HG03159 (cell line): ENCODE data around the gene DISC1.

Experiments used
- ATAC-seq: cut with Tn5 transposase; IDR thresholded peaks from one replicate; pipeline ENCODE4 v1.9.1; 2021; ENCODE audit warnings: mild to moderate bottlenecking, moderate library complexity; ENCODE audit not compliant: unreplicated experiment

The DISC1 gene

DNA sequence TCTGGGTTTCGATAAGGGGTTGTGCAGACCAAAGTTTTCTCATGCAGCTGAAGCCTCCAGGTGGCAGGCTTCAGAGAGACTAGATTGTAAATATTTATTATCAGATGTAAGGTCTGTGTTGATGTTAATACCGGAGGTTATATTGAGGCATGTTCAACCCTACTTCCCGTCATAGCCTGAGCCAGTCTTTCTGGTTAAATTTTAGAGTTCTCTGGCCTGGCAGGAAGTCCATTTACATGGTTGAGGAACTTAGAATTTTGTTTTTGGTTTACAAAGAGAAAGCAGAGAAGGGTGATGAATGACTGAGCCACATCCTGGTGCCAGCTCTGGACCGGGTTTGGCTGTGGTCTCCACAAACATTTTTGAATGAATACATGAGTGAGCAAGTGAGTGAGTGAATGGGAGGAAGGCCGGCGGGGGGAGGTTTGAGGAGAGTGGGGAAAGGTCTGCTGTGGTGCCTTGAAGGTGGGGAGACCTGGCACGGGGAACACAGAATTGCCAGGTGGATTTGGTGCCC, 218.5 kb downstream of the DISC1 start:
- ATAC-seq, result no peak

DNA sequence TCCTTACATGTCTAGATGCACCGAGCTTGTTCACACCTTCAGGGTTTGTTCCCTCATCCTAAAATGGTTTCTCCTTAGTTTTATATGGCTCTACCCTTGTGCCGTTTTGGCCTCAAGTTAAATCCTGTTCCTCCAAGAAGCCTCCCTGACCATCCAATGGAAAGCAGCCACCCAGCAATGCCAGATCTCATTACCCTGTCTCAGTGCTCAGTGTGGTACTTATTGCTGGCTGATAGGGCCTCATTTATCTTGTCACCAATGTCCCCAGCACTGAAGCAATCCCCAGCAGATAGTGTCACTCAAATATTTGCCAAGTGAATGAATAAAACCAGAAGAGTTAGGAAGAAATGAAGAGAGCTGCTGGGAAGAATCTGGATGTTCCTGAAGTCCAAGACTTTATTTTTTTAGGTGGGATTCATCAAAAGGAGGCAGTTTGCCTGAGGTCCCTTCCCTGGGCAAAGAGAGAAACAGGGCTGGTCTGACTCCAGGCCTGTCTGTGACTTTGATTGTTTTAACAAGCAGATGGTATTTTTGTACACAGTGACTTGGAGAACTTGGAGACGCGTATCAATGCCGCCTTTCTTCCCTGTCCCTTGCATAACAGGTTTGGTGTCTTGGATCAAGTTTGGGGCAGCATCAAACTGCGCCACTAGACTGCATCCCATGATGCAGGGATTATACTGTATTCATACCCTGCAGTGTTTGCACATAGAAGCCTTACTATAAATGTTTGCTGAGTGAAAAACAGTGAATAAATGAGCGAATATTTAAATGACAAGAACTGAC, 221.2 kb downstream of the DISC1 start:
- no peak for ATAC-seq

DNA sequence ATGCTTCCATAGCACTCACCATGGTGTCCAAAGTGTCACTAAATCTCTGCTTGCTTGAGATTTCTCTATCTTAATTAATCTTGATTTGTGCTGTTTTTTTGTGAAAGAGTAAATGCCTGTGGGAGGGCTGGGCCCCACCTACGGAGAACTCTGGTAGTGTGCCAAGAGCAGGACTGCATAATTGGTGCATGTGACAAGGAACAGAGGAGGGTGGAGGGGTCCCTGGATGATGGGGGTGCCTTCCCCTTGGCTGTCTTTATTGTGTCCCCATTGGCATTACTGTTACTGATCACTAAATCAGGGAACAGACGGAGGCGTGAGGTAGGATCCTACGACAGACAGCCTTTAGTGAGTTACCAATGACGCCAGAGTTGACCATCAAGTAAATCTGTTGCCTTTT, 223.4 kb downstream of the DISC1 start:
- no peak for ATAC-seq

DNA sequence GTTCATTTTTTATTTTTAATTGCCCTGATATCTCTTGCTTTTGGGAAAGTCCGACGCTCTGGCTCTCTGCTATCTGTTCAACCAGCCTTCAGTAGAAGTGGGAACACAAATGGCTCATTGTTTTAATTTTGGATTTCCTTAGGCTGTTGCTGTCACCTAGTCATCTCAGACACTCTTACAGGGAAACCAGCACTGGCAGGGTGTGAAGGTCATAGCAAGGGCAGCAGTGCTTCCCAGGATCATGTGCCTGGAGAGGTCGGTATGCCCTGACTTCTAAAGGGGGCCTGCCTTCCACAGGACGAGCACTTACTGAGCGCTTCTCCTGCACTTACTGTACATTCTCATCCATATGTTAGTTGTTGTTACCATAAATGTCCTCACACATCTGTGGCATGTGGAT, 224.2 kb downstream of the DISC1 start:
- ATAC-seq, result no peak

DNA sequence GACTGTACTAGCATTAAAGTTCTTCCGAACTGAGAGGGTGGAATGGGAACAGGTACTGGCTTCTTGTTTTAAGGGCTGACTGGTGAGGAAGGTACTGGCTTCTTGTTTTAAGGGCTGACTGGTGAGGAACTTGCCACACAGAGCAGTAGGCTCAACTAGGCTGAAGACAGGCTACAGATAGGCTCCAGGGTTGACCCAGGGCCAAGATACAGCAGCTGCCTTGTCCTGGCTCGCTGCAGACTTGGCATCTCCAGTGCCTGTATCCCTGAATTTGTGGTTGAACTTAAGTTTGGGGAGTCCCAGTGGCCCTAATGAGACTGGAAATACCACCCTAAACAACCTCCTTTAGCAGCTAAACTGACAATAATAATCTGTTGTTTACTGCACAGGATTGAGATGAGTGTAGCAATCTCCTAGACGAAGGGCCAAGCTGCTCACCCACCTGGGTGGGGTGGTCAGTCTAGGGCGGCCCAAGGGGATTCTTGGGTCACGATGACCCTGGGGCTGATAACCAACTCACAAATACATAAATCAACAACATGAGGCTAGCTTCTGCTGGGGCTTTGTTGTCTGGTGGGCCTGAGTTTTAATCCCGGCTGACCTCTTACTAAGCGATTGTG, 227.1 kb downstream of the DISC1 start:
- ATAC-seq, result no peak

DNA sequence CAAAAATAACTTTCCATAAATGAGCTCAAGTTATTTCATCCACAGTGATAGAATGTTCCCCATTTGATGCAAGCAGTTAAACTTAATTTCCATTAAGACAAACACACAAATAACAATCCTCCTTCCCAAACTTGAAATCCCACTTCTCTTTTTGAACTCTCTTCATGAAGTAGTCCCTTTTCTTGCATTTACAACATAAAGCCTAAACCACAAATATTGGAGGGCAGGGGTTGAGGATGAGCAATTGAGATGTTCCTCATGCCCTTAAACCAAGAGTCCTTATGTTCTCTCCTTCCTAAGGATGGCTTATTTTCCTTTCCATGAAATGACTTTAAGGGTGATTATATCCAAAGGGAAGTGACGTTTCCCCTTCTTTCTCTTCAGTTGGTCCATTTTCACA, 228.8 kb downstream of the DISC1 start:
- ATAC-seq, result no peak

DNA sequence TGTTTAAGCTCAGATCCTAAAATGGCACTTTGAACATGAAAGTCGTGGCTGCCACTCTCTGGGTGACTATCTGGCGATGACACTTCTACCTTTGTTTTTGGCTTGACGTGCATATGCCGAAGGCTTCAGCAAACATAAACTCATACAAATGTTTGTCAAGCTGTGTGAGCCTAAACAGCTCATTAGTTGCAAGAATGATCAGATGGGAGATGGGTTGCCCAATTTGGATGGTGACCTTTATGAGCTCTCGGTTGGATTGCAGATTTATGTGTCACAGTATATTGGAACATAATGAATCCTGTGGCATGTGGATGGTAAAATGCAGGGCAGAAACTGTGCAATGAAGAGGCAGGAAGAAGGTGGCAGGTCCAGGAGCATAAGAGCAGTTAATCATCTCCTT, 229.3 kb downstream of the DISC1 start:
- ATAC-seq, result no peak

DNA sequence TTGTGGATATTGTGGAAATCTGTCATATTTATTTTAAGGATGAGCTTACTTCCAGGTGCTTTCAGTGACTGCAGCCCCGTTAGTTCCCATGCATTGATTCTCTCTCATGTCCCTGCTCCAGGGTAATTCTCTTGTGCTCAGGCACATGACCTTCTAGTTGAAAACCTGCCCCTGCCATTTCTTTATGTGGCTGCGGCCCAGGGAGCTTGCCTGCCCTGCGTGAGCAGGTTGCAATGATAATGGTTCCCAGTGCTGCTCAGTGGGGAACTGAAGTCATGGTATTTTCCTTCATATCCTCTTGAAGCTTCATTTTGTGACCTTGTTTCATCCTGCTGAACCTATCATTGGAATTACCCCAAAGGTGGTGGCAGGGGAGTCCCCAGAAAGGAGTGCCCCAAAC, 229.8 kb downstream of the DISC1 start:
- no peak for ATAC-seq

DNA sequence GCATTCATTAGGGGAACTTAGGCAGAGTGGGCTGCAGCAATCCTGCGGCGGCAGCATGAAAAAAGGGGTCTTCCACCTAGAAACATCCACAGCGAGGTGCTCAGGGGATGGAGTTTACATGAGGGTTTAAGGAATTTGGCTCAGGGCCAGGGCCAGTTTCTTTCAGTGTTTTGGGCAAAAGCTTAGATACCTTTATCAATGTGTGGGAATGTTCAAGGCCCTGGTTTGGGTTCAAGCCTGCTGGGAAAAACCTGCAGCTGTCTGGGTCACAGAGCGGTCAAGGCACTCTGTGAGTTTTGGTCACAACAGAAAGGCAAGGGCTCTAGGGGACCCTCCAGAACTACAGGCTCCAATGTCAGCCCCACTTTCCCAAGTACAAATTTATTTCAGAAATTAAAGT, 230.3 kb downstream of the DISC1 start:
- no peak for ATAC-seq

DNA sequence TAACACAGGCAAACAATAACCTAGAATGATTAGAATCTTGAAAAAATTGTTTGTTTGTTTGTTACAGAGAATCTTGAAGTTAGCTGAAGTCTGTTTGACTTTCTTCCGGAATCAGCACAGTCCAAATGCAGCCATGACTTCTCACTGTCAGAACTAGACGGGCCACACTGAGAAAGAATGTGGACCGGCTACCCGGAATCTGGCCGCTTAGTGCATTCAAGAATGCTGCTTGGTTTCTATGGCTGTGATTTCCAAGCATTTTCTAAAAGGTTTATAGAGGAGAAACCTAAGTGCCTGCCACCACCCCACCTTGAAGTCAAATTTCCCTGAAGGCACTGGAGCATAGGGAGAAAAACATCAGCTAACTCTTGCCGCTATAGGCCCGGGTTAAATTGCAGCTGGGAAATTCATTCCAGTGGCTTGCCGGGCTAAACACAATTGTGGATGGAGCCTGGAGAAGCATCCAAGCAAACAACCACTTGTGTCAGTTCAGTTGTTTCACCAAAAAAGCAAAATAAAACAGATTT, 231.1 kb downstream of the DISC1 start:
- no peak for ATAC-seq

DNA sequence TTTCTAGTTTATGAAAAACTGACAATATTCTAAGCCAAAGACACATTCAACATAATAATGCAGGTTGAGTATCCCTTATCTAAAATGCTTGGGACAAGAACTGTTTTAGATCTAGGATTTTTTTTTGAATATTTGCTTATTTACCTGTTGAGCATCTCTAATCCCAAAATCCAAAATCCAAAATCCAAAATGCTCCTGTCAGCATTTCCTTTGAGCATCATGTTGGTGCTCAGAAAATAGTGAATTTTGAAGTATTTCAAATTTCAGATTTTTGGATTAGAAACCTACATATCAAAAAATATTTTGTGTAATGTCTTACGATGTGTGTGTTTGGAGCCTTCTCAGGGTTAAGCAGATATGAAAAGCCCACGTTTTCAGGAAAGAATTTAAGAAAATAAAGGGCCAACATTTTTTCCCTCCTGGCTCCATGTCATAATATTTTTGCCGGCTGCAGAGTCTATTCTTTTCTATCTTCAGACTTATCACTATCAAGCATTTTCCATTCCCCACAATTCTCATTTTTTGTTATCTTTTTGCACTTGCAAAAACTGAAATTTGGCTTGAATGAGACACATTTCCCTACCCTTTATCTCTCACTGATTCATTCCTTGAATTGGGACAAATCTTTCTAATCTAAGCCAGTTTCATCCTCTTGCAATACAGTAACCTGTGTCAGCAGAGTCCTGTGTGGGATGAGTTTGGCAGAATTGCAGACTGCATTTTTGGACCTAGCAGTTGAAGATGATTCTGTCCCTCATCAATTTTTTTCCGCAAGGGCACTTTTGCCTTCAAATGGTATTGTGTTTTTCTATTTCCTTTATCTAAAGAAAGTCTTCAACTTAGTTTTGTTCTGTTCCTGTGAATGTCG, 233.9 kb downstream of the DISC1 start:
- ATAC-seq, result no peak

DNA sequence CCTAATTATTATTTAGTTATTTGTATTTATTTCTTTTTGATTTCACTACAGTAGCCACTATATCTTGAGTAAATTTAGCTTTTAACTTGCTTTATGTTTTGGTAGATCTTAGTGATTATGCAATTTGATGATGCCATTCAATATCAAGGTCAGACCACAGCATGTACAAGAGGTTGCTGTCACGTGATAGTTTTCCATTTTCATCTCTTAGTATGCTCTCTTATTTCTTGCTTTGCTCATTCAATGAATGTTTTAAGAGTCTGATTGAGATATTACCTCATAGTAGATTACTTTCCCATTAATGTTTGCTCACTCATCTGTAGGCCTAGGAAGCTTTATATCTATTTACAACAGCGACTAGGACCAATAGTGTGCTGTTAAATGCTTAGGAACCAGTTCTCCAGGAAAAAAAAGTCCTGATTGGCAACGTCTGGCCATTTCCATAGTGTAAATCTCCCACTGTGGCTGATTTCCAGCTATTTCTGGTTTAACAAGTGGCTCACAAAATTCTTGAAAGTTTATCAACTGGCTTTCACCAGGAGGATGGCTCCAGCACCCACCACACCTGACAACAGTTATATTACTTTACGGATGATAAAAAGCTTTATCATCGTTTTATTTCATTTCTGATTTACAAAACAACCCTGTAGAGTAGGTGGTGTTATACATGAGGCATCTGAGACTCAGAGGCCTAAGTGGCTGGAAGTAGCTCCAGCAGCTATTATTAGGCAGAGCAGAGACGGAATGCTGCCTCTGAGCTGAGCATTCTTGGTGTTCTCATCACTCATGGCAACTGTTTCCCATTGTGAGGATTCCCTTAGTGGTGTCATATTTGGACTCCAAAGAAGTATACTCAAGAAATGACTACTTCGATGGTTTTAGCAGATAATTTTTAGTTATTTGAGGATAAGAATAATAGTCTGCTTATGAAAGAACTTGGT, 235.2 kb downstream of the DISC1 start:
- no peak for ATAC-seq

DNA sequence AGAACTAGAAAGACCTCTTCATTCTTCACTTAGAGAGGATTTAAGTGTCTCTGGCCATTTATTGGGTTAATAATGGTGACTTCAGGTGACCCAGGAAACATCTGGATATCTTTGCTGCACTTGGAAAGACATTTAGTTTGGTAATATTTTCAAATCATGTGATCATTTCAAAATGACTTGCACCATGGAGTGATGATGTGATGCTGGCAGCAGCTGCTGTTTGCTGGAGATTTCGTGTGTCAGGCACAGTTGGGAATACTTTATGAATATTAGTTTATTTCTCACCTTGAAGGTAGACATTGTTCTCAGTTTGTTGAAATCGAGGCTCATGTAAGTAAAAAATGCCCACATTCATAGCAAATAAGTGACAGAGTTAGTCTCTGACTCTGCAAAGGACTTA, 236.0 kb downstream of the DISC1 start:
- no peak for ATAC-seq

DNA sequence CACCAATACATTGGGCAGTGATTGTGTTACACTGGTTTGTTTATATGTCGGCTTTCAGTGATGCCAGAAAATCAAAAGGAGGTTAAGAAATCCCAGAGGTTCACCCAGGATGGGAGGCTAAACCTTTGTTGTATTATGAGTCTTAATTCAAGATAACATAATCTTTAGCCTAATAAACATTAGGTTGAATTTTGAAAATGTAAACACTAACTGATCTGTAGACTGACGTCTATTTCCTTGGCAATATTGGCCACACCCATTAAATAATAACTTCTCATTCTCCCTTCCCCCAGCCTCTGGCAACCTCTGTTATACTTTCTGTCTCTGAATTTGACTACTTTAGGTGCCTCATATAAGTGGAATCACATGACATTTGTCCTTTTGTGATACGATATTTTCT, 238.7 kb downstream of the DISC1 start:
- ATAC-seq, result no peak

DNA sequence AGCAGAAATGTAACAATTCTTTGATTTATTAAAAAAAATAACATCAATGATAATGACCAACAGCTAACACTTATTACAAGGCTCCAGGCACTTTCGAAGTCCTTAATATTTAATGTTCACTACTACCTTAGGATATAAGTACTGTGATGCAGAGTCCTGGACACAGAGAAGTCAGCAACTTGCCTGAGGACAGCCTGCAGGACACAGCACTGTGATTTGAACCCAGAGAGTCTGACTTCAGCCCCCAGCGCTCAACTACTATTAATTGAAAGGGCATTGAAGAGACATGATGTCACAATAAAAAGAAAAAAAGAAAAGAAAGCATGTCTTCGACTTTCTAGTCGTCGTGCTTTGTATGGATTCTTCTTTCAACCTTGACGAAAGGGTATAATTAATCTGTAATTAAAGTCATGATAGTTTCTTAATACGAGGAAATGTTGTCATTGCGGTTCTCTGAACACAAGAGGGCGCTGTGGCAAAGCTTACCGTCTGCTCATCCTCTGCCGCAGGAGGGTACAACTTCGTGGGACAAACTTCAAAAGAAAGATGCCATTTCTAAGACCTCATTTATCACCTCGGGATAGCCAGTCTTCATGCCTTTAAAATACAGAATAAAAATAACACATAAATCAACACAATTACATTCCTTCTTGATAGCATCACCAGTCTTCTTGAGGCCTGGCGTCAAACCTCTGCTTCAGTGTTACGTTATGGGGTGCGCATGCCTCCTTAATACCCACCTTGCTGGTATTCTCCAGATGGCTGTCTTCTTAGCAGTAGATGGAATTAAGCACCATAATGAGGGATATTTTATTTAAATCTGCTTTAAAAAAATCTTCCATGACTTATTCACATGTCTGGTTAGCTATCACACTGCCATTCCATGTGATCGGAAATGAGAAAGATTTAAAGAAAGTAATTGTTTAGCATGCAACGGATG, 240.1 kb downstream of the DISC1 start:
- ATAC-seq, result peak; percentile 61

DNA sequence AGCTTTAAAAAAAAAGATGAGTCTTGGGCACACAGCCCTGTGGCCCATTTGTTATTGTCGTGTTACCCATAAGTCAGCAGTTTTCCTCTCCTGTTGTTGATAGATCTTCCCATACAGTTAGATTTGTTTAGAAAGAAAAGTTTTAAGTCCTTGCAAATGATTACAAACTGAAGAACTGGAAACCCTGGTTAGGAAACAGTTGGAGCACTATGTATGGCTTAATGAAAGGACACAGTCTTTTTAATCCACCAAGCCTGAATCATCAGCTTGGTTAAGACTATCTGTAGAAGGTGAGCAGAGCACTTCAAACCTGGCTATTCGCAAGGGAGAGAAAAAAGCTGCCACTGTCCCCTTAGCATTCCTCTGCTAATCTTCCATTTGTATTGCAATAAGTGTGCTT, 241.0 kb downstream of the DISC1 start:
- ATAC-seq, result no peak

DNA sequence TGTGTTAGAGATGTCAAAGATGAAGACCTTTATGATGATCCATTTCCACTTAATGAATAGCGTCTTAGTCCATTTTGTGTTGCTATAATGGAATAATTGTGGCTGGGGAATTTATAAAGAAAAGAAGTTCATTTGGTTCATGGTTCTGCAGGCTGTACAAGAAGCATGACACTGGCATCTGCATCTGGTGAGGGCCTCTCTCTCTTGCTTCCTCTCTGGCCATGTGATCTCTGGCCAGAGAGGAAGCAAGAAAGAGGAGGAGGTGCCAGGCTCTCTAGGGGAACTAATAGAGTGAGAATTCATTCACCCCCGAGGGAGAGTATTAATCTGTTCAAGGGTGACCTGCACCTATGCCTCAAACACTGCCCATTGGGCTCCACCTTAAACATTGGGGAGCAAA, 242.8 kb downstream of the DISC1 start:
- no peak for ATAC-seq

DNA sequence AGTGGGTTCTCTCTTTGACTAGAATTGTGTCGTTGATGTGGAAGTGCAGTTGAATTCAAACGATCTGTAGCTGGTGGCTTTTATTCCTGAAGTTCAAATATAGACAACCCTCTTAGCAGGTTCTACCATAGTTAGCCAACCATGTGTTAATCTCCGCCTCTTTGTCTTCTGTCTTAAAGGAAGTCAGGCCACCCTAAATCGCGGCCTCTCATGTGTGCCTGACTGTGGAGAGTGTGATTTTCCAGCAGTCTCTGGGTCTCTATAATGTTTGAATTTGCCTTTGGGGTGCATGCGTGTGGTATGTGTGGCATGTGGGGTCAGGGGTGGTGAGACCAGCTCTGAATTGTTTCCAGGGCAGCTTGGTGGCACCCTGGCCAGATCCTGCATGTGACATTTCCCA, 244.9 kb downstream of the DISC1 start:
- no peak for ATAC-seq

DNA sequence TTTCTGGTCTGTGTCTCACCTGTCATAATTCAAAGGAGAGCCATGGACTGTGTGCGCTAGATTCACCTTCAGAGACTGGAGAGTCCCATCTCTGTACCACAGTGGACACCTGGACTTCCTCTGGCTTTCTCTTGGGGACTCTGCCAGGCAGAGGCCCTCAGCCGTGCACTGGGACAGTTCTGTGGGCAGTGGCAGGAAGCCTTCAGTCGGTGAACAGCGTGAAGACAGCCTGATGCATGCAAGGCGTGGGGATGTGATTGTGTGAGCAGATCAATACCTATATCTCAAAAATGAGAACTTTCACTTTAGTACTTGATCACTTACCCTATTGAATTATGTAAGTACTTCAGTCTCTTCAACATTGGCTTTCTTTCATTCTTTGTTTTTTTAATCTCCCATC, 245.3 kb downstream of the DISC1 start:
- ATAC-seq, result no peak
